AG09309 (cell line): ENCODE data around the gene WDFY2.

Experiments used
- DNase-seq: peaks from one replicate; pipeline ENCODE4 v3.0.0-alpha.2; 2010; ENCODE audit warnings: low read depth
- H3K4me3 ChIP-seq: 2 replicates; pipeline ENCODE4 v1.5.1; 2011; ENCODE audit warnings: mild to moderate bottlenecking, low read depth, low read length, moderate library complexity; ENCODE audit not compliant: control insufficient read depth
- CTCF ChIP-seq: IDR thresholded peaks from 2 replicates; pipeline ENCODE4 v1.5.1; 2011; ENCODE audit warnings: mild to moderate bottlenecking, low read depth, low read length, inconsistent platforms; ENCODE audit not compliant: insufficient read depth, control insufficient read depth; ENCODE audit errors: missing control alignments

WDFY2 gene

DNA sequence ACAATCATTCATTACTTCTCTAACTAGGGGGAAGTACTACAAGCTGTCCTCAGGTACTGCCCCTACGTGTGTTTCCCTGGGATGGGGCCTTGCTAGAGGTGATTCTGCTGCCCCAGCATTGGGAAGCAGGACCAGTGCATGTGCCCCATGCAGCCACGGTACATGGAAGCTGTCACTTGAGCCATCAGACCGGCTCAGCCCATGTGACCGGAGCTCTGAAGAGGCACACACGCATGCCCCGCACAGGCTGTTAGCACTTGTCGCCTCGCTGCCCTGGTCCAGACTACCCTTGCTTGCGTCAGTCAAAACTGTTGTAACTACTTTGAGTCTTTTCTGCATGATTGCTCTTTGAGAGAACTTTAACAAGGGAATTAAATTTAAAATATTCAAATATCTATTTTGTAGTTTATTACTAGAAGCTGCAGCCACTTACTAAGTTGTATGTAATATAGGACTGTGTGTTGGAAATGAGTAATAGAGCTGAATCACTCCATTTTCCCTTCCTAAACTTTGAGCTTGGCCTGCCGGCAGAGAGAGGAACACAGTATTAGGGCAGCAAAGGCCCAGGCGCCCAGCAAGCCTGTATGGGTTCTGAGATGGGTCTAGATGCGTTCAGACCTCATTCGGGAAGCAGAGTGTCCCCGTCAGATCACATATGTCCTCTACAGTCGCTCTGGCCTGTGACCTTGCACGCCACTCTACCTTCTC lies 177.5 kb downstream of the WDFY2 start:
- TF ChIP-seq CTCF = no peak
- no peak overlapping the region for H3K4me3 ChIP-seq
- DNase-seq = no peak

GRCh38 chr13:51763486-51763885 lies 179.2 kb downstream of the WDFY2 start:
- no peak overlapping the region for H3K4me3 ChIP-seq
- TF ChIP-seq CTCF = no peak
- no peak for DNase-seq

DNA sequence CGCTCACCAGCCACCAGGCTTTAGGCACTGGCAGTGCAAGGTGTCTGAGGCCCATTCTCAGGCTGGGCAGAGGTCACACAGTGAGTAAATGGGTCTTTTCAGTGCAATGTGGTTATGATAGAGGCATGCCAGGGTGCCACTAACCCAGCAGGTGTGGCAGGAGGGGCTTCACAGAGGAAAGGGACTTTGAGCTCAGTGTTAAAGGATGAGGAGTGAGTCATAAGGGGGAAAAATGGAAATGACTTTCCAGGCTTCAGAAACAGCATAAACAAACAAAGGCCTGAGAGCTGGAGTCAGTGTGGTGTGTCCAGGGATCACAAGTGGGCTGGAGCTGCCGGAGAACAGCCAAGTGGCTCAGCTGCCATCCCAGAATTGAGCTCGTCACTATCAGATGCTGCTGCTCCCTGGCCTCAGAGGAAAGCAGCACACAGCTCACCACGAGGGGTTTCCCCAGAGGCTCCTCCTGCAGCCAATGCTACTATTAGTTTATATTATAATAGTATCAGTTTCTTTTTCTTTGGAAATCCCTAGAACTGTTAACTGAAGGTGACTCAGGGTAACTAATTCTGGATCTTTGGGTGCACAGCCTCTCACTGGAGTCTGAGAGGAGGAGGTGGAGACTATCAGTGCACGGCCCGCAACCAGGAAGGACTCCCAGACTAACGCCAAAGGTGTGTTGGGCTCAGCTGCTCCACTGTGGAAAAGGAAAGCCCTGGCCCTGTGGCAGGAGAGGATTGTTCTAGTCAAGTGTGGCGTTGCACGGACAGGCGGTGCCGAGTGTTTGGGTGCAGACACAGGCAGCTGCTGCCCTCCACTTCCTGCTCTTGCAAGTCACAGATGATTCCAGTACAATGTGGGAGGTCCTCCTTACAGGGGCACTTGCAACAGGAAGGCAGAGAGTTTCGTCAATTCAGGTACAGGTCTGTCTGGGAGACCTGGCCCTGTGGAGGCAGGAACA lies 180.2 kb downstream of the WDFY2 start:
- no peak for TF ChIP-seq CTCF

DNA sequence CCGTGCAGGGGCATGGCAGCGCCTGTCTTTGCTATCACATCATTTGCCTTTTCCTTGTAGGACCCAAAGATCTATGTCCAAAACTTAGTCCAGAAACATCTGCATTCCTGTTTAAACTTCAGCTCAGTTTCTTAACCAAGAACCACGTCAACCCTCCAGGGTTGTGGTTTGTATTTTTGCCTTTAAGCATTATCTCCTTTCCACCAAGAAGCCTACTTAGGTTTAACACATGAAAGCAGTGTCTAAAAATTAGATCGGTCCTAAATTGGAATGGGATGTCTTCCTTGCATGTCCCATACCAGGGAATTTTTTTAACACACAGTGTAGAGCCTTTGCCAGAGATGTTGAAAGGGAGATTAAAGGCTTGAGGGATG lies 180.9 kb downstream of the WDFY2 start:
- TF ChIP-seq CTCF = no peak
- DNase-seq = no peak
- H3K4me3 ChIP-seq = no peak overlapping the region

More for the DNA sequence above, 180.2 kb downstream of the WDFY2 start:
- no peak overlapping the region; the same call in 1 of the 2 replicates for H3K4me3 ChIP-seq
- DNase-seq = peak; percentile 28

DNA sequence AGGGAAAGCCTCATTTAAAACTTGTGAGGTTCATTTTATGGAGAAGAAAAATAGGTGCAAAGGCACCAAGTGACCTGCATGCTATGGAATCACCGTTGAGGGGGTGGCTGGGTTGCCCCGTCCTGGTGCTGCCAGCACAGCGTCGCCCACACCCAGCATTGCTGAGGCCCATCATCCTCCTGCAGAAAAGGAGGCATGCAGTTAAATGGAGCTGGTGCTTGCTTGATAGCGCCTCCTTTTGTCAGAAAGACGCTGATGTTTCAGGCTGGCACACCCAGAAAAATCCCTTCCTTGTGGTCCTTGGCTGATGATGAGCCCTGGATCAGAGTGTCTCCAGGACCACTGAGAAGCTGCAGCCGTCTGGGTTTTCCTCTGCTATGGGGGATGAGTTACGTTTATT lies 182.8 kb downstream of the WDFY2 start:
- no peak for TF ChIP-seq CTCF
- no peak overlapping the region for H3K4me3 ChIP-seq
- DNase-seq = no peak

DNA sequence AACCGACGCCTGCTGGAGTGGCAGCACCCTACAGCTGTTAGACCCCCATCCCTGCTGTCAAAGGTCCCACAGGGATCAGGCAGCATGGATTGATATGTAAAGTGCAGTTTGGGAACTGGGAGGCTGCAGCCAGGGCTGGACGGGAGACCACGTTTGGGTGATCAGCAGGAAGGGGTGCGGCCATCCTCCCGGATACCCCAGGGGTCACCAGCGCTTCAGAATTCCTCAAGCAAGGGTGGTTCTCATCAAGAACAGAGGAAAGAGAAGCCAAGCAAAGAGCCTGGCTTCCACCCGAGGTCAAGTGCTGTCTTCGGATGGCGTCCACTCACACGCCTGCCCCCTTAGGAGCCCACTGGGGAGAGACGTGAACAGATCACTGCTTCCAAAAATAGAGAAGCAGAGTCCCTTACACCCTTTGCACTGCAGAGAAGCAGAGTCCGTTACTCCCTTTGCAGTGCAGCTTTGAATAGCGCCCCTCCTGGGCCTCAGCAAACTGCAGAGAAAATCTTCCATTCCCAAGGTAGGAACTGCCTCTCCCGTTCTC lies 184.2 kb downstream of the WDFY2 start:
- no peak overlapping the region for H3K4me3 ChIP-seq
- no peak for TF ChIP-seq CTCF
- DNase-seq = no peak
